ENCODE data around the gene HTR2A. TPM values are rescaled to one million over a fixed set of nuclear protein-coding genes. Genes with fewer than 3 reads are reported as not detected.
A peak's percentile ranks its signal among the peaks of the same experiment; 100 is the strongest.
"Not testable (repeated sequence)": the region's sequence is repeated elsewhere in the genome, so short reads cannot be mapped to it uniquely, and the experiment has no call there.

The HTR2A gene
- total RNA-seq, 1 donor from 2014 or later, result not detected

DNA sequence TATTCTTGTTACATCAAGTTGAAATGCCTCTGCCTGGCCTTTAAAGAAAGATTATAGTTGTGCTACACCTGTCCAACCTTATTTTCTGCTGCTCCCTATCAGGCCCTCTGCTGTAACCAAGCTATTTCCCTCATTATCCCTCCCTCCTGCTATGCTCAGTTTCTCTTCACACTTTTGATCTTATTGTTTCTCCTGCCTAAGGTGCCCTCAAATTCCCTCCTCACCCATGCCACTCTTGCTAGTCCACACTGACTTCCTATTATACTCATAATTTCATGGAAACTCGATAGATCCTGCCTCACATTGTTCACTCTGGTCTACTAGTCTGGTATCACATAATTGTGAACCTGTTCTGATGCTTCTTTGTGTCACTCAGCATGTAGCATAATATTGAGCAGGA lies 80.5 kb downstream of the HTR2A start:
- Mint-ChIP-seq H3K4me1 (ENCODE audit: unreplicated experiment) (peaks cover 14% of the 10 kb centered on the region), H3K27me3 (ENCODE audit: unreplicated experiment) (no peaks in the 10 kb centered on the region), H3K36me3 (ENCODE audit: low read depth, unreplicated experiment) (no peaks in the 10 kb centered on the region), H3K9me3 (ENCODE audit: unreplicated experiment) (no peaks in the 10 kb centered on the region), H3K4me3 (ENCODE audit: unreplicated experiment) (no peak overlapping the region), H3K27ac (ENCODE audit: unreplicated experiment) (peak overlapping the region; percentile 72)
- TF ChIP-seq, protein P1, sequence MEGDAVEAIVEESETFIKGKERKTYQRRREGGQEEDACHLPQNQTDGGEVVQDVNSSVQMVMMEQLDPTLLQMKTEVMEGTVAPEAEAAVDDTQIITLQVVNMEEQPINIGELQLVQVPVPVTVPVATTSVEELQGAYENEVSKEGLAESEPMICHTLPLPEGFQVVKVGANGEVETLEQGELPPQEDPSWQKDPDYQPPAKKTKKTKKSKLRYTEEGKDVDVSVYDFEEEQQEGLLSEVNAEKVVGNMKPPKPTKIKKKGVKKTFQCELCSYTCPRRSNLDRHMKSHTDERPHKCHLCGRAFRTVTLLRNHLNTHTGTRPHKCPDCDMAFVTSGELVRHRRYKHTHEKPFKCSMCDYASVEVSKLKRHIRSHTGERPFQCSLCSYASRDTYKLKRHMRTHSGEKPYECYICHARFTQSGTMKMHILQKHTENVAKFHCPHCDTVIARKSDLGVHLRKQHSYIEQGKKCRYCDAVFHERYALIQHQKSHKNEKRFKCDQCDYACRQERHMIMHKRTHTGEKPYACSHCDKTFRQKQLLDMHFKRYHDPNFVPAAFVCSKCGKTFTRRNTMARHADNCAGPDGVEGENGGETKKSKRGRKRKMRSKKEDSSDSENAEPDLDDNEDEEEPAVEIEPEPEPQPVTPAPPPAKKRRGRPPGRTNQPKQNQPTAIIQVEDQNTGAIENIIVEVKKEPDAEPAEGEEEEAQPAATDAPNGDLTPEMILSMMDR (IDR thresholded peaks at IDR 0.05; ENCODE audit: unreplicated experiment), result no peak
- DNase-seq (ENCODE audit: low spot score), result no peak

DNA sequence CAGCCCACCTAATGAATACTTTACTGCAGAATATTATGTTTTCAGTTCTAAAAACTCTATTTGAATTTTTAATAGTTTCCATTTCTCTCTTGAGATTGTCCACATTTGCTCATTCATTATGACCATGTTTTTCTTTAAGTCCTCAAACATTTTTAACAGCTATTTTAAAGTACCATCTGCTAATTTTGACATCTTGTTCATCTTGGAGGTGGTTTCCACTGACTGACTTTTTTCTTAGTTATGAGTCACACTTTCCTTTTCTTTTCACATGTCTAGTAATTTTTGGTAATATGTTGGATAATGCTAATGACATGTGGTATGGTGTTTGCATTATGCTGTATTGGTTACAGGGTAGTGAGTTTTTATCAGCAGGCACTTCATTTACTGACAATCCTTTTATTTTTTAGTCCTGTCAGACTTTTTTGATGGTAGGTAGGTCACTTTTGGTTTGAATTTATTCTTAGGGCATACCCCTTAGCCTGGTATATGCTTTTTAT lies 84.5 kb downstream of the HTR2A start:
- Mint-ChIP-seq H3K36me3 (ENCODE audit: low read depth, unreplicated experiment) (no peaks in the 10 kb centered on the region), H3K9me3 (ENCODE audit: unreplicated experiment) (no peaks in the 10 kb centered on the region), H3K4me1 (ENCODE audit: unreplicated experiment) (peaks cover 11% of the 10 kb centered on the region), H3K27ac (ENCODE audit: unreplicated experiment) (no peak overlapping the region), H3K4me3 (ENCODE audit: unreplicated experiment) (no peak overlapping the region), H3K27me3 (ENCODE audit: unreplicated experiment) (no peaks in the 10 kb centered on the region)
- DNase-seq (ENCODE audit: low spot score), result no peak
- TF ChIP-seq, protein P1 (IDR thresholded peaks at IDR 0.05; ENCODE audit: unreplicated experiment), result no peak

DNA sequence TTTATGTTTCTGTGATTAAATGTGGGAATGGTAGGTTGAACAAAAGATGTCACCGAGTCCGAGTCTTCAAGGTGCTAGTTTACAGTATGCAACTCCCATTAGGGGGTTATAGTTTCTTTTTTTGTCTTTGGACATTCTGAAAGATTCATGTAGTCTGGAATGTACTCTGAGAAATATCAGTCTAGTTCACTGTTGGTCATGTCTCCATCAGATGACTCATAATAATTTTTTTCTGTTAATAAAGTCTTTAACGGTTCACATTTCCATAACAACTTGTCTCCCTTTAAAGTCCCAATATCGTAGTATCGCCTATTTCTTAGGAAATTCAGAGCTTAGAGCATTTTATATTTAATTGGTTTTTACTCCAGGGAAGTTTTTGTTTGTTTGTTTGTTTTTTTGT lies 86.4 kb downstream of the HTR2A start:
- Mint-ChIP-seq H3K4me3 (ENCODE audit: unreplicated experiment) (no peak overlapping the region), H3K4me1 (ENCODE audit: unreplicated experiment) (no peaks in the 10 kb centered on the region), H3K27ac (ENCODE audit: unreplicated experiment) (no peak overlapping the region), H3K27me3 (ENCODE audit: unreplicated experiment) (no peaks in the 10 kb centered on the region), H3K36me3 (ENCODE audit: low read depth, unreplicated experiment) (no peaks in the 10 kb centered on the region), H3K9me3 (ENCODE audit: unreplicated experiment) (no peaks in the 10 kb centered on the region)
- no peak for DNase-seq (ENCODE audit: low spot score)
- TF ChIP-seq, protein P1 (IDR thresholded peaks at IDR 0.05; ENCODE audit: unreplicated experiment), result no peak

DNA sequence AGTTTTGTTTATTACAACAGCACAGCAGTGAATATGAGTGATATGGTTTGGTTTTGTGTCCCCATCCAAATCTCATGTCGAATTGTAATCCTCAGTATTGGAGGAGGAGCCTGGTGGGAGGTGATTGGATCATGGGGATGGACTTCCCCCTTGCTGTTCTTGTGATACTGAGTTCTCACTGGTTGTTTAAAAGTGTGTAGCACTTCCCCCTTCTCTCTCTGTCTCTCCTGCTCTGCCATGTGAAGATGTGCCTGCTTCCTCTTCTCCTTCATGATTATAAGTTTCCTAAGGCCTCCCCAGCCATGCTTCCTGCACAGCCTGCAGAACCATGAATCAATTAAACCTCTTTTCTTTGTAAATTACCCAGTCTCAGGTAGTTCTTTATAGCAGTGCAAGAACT lies 91.9 kb downstream of the HTR2A start:
- not testable (repeated sequence) for H3K36me3 Mint-ChIP-seq (ENCODE audit: low read depth, unreplicated experiment); H3K9me3 Mint-ChIP-seq (ENCODE audit: unreplicated experiment); H3K27me3 Mint-ChIP-seq (ENCODE audit: unreplicated experiment); DNase-seq (ENCODE audit: low spot score); H3K4me1 Mint-ChIP-seq (ENCODE audit: unreplicated experiment); H3K27ac Mint-ChIP-seq (ENCODE audit: unreplicated experiment); H3K4me3 Mint-ChIP-seq (ENCODE audit: unreplicated experiment)

DNA sequence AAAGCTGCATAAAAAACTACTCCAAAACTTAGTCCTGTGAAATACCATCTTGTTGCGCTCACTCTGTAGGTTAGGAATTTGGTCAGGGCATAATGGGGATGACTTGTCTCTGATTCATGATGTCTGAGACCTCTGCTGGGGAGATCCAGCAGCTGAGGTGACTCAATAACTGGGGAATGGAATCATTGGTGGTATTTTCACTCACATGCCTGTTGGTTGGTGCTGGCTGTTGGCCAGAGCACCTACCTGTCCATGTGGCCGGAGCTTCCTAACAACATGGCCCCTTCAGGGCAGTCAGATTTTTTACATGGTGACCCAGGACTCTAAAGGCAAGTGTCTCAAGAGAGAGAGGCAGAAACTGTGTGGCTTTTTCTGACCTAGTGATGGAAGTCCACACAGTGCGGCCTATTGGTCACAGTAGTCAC lies 92.5 kb downstream of the HTR2A start:
- Mint-ChIP-seq H3K9me3 (ENCODE audit: unreplicated experiment) (no peaks in the 10 kb centered on the region), H3K4me3 (ENCODE audit: unreplicated experiment) (no peak overlapping the region), H3K36me3 (ENCODE audit: low read depth, unreplicated experiment) (no peaks in the 10 kb centered on the region), H3K27me3 (ENCODE audit: unreplicated experiment) (no peaks in the 10 kb centered on the region), H3K27ac (ENCODE audit: unreplicated experiment) (no peak overlapping the region), H3K4me1 (ENCODE audit: unreplicated experiment) (no peaks in the 10 kb centered on the region)
- TF ChIP-seq, protein P1 (IDR thresholded peaks at IDR 0.05; ENCODE audit: unreplicated experiment), result no peak
- DNase-seq (ENCODE audit: low spot score), result no peak
